Measurements from ENCODE around the gene TAF10. TPM values are rescaled to one million over a fixed set of nuclear protein-coding genes. Genes with fewer than 3 reads are reported as not detected.

TAF10 gene
- total RNA-seq, 1 experiment from 2014 or later, result 142 TPM

DNA sequence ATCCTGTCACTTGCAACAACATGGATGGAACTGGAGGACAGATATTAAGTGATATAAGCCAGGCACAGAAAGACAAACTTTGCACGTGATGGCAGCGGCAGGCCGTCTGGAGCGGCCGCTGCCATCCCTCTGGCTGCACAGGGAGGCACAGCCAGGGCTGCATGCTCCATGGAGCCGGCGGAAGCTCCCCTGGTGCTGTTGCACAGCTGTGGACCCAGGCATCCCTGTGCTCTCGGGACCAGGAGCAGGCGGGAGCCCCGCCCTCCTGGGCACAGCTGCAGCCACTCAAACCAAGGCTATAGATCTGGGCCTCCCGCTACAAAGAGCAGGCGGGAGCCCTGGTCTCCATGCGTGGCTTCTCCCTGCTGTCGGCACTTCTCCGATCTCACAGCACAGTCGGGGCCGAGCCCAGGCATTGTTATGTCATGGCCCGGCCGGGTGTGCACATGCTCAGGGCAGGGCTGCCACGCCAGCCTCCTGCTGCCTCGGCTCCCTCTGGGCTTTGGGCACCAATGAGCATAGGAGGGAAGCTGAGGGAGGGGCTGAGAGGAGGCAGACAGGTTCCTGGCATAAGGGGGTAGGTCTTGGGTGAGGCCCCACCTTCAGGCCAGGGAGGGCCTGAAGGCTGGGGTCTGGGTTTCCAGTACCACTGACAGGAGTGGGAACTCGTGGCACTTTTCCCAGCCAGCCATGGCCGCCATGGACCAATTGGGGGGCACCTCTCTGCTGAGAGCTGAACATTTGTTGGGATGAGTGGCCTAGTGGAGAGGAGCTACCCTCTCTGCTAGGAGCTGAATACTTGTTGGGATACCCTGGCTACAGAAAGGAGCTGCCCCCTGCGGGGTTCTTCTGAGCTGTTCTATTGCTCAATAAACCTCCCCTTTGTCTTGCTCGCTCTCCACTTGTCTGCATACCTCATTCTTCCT, 25.3 kb downstream of the TAF10 start:
- no peaks in the 10 kb centered on the region for H3K27me3 Mint-ChIP-seq (ENCODE audit: insufficient read depth, unreplicated experiment)
- TF ChIP-seq, protein P1, sequence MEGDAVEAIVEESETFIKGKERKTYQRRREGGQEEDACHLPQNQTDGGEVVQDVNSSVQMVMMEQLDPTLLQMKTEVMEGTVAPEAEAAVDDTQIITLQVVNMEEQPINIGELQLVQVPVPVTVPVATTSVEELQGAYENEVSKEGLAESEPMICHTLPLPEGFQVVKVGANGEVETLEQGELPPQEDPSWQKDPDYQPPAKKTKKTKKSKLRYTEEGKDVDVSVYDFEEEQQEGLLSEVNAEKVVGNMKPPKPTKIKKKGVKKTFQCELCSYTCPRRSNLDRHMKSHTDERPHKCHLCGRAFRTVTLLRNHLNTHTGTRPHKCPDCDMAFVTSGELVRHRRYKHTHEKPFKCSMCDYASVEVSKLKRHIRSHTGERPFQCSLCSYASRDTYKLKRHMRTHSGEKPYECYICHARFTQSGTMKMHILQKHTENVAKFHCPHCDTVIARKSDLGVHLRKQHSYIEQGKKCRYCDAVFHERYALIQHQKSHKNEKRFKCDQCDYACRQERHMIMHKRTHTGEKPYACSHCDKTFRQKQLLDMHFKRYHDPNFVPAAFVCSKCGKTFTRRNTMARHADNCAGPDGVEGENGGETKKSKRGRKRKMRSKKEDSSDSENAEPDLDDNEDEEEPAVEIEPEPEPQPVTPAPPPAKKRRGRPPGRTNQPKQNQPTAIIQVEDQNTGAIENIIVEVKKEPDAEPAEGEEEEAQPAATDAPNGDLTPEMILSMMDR (IDR thresholded peaks at IDR 0.05; ENCODE audit: insufficient read depth in 1 of 2, low read depth in 1 of 2, low read length in 1 of 2, severe bottlenecking in 1 of 2, unreplicated experiment in 1 of 2), result no peak
- H3K4me3 Mint-ChIP-seq (ENCODE audit: unreplicated experiment), result no peak overlapping the region
- peaks cover 5% of the 10 kb centered on the region for H3K36me3 Mint-ChIP-seq (ENCODE audit: insufficient read depth, unreplicated experiment)
- H3K4me1 Mint-ChIP-seq (ENCODE audit: low read depth, unreplicated experiment), result no peaks in the 10 kb centered on the region
- H3K27ac Mint-ChIP-seq (ENCODE audit: unreplicated experiment), result no peak overlapping the region
- ChIA-PET CTCF (no interaction called here), POLR2A (no interaction called here)
- peaks cover 34% of the 10 kb centered on the region for H3K9me3 Mint-ChIP-seq (ENCODE audit: unreplicated experiment)
- Histone ChIP-seq H3K4me1 (no peaks in the 10 kb centered on the region), H3K27me3 (replicated peaks; ENCODE audit: control insufficient read depth, insufficient read depth, low read length) (no peaks in the 10 kb centered on the region), H3K36me3 (ENCODE audit: control insufficient read depth, insufficient read depth, low read length) (no peaks in the 10 kb centered on the region; the same call in 1 of the 2 replicates), H3K4me3 (ENCODE audit: low read depth, low read length) (no peak overlapping the region), H3K9me3 (peaks cover 8% of the 10 kb centered on the region)
- no TSS peak for BruUV-seq (replicated peaks)
- intact Hi-C loops (cut with micrococcal nuclease; ENCODE audit: unreplicated experiment), result no loop called here
- DNase-seq, result no peak

- no peaks in the 10 kb centered on the region for H3K4me1 Mint-ChIP-seq (ENCODE audit: low read depth, unreplicated experiment)
- no peak overlapping the region for H3K4me3 Mint-ChIP-seq (ENCODE audit: unreplicated experiment)
- H3K4me3 ChIP-seq (ENCODE audit: low read depth, low read length), result no peak overlapping the region
- no peak for DNase-seq
- peaks cover 5% of the 10 kb centered on the region for H3K36me3 Mint-ChIP-seq (ENCODE audit: insufficient read depth, unreplicated experiment)
- peaks cover 34% of the 10 kb centered on the region for H3K9me3 Mint-ChIP-seq (ENCODE audit: unreplicated experiment)
- no TSS peak for BruUV-seq (replicated peaks)
- no peak overlapping the region for H3K27ac Mint-ChIP-seq (ENCODE audit: unreplicated experiment)
- ChIA-PET CTCF (no interaction called here), POLR2A (no interaction called here)
- intact Hi-C loops (cut with micrococcal nuclease; ENCODE audit: unreplicated experiment), result no loop called here
- H3K27me3 ChIP-seq (replicated peaks; ENCODE audit: control insufficient read depth, insufficient read depth, low read length), result no peaks in the 10 kb centered on the region
- peaks cover 8% of the 10 kb centered on the region for H3K9me3 ChIP-seq
- no peaks in the 10 kb centered on the region; the same call in 1 of the 2 replicates for H3K36me3 ChIP-seq (ENCODE audit: control insufficient read depth, insufficient read depth, low read length)
- H3K4me1 ChIP-seq, result no peaks in the 10 kb centered on the region
- H3K27me3 Mint-ChIP-seq (ENCODE audit: insufficient read depth, unreplicated experiment), result no peaks in the 10 kb centered on the region
- TF ChIP-seq, protein P1 (IDR thresholded peaks at IDR 0.05; ENCODE audit: insufficient read depth in 1 of 2, low read depth in 1 of 2, low read length in 1 of 2, severe bottlenecking in 1 of 2, unreplicated experiment in 1 of 2), result no peak
These were observed 27.5 kb downstream of the TAF10 start for GRCh38 chr11:6584528-6584927.

DNA sequence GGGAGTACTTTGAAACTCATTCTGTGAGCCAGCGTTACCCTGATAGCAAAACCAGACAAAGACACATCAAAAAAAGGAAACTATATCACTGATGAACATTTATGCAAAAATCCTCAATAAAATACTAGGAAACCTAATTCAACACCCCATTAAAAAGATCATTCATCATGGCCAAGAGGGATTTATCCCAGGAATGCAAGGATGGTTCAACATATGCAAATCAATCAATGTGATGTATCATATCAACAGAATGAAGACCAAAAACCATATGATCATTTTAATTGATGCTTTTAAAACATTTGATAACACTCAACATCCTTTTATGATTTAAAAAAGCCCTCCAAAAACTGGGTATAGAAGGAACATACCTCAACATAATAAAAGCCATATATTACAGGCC, 28.4 kb downstream of the TAF10 start:
- POLR2A ChIA-PET, result no interaction called here
- H3K9me3 Mint-ChIP-seq (ENCODE audit: unreplicated experiment), result peaks cover 34% of the 10 kb centered on the region
- CTCF ChIA-PET, result no interaction called here
- Histone ChIP-seq H3K9me3 (peaks cover 8% of the 10 kb centered on the region), H3K4me1 (no peaks in the 10 kb centered on the region), H3K27me3 (replicated peaks; ENCODE audit: control insufficient read depth, insufficient read depth, low read length) (no peaks in the 10 kb centered on the region), H3K4me3 (ENCODE audit: low read depth, low read length) (no peak overlapping the region), H3K36me3 (ENCODE audit: control insufficient read depth, insufficient read depth, low read length) (no peaks in the 10 kb centered on the region; the same call in 1 of the 2 replicates)
- DNase-seq, result no peak
- no peak overlapping the region for H3K27ac Mint-ChIP-seq (ENCODE audit: unreplicated experiment)
- H3K36me3 Mint-ChIP-seq (ENCODE audit: insufficient read depth, unreplicated experiment), result peaks cover 5% of the 10 kb centered on the region
- TF ChIP-seq, protein P1 (IDR thresholded peaks at IDR 0.05; ENCODE audit: insufficient read depth in 1 of 2, low read depth in 1 of 2, low read length in 1 of 2, severe bottlenecking in 1 of 2, unreplicated experiment in 1 of 2), result no peak
- no peaks in the 10 kb centered on the region for H3K4me1 Mint-ChIP-seq (ENCODE audit: low read depth, unreplicated experiment)
- intact Hi-C loops (cut with micrococcal nuclease; ENCODE audit: unreplicated experiment), result no loop called here
- no TSS peak for BruUV-seq (replicated peaks)
- H3K27me3 Mint-ChIP-seq (ENCODE audit: insufficient read depth, unreplicated experiment), result no peaks in the 10 kb centered on the region
- H3K4me3 Mint-ChIP-seq (ENCODE audit: unreplicated experiment), result no peak overlapping the region

All from Caco-2 (cell line).